ENCODE data around the gene PDCD2.
"Not testable (repeated sequence)": the region's sequence is repeated elsewhere in the genome, so short reads cannot be mapped to it uniquely, and the experiment has no call there.

GRCh38 chr6:170616020-170616554 is 31.6 kb upstream of the PDCD2 start:
- TF ChIP-seq CTCF (optimal IDR thresholded peaks at IDR 0.05 in 1 of 3, IDR thresholded peaks at IDR 0.05 in 1 of 3, conservative IDR thresholded peaks at IDR 0.05 in 1 of 3; ENCODE audit: extremely low read depth in 1 of 3, insufficient read depth in 2 of 3, low read length in 3 of 3); EZH2 (IDR thresholded peaks at IDR 0.05; ENCODE audit: low read length): not testable (repeated sequence)

Measured in keratinocyte (primary cell).